Neural cell (in vitro differentiated cells): ENCODE data around the gene NR2C2. TPM values are rescaled to one million over a fixed set of nuclear protein-coding genes. Genes with fewer than 3 reads are reported as not detected.

ENCODE experiments used
- H2AFZ ChIP-seq: fragments of 200-600, 300-800 bp; sonication (generic), shearing (Covaris generic); 2 replicates; pipeline ENCODE4 v1.6.0; 2014; ENCODE audit warnings: low read depth, mild to moderate bottlenecking, antibody characterized with exemption, low read length, moderate library complexity
- H3F3A ChIP-seq: fragments of 200-600 bp; shearing (Covaris generic); 2 replicates; pipeline ENCODE4 v1.6.1; 2016; ENCODE audit warnings: mild to moderate bottlenecking, moderate library complexity, mixed read lengths, antibody characterized with exemption, low read length; ENCODE audit not compliant: insufficient read depth, poor library complexity, severe bottlenecking
- H3K27ac ChIP-seq: fragments of 200-600, 300-800 bp; sonication (generic), shearing (Covaris generic); 2 replicates; pipeline ENCODE4 v1.5.1; 2014; ENCODE audit warnings: mild to moderate bottlenecking, low read length, moderate library complexity
- H3K27me3 ChIP-seq: fragments of 300-800, 200-600 bp; sonication (generic), shearing (Covaris generic); 2 replicates; pipeline ENCODE4 v1.6.0; 2014; ENCODE audit warnings: mild to moderate bottlenecking, low read depth, low read length, moderate library complexity; ENCODE audit not compliant: insufficient read depth
- H3K36me3 ChIP-seq: fragments of 300-800, 200-600 bp; sonication (generic), shearing (Covaris generic); 2 replicates; pipeline ENCODE4 v1.5.1; 2014; ENCODE audit warnings: mild to moderate bottlenecking, antibody characterized with exemption, low read length, moderate library complexity; ENCODE audit not compliant: insufficient read depth
- H3K4me2 ChIP-seq: fragments of 300-800, 200-600 bp; sonication (generic), shearing (Covaris generic); 2 replicates; pipeline ENCODE4 v1.6.0; 2014; ENCODE audit warnings: mild to moderate bottlenecking, low read length
- H3K4me3 ChIP-seq: fragments of 300-800, 200-600 bp; sonication (generic), shearing (Covaris generic); 2 replicates; pipeline ENCODE4 v1.5.1; 2014; ENCODE audit warnings: mild to moderate bottlenecking, low read length, moderate library complexity
- H3K79me2 ChIP-seq: fragments of 200-600 bp; shearing (Covaris generic); replicated peaks from 2 replicates; pipeline ENCODE4 v1.6.0; 2014; ENCODE audit warnings: mild to moderate bottlenecking, low read length, moderate library complexity; ENCODE audit not compliant: insufficient read depth
- H3K9ac ChIP-seq: fragments of 300-800, 200-600 bp; sonication (generic), shearing (Covaris generic); 2 replicates; pipeline ENCODE4 v1.6.1; 2016; ENCODE audit warnings: mild to moderate bottlenecking, low read length, mixed read lengths
- H3K9me2 ChIP-seq: fragments of 200-600 bp; shearing (Covaris generic); 2 replicates; pipeline ENCODE4 v1.6.1; 2016; ENCODE audit warnings: mild to moderate bottlenecking, low read length, mixed read lengths; ENCODE audit not compliant: insufficient read depth
- H3K9me3 ChIP-seq: fragments of 200-600, 300-800 bp; sonication (generic), shearing (Covaris generic); 2 replicates; pipeline ENCODE4 v1.6.1; 2016; ENCODE audit warnings: mild to moderate bottlenecking, mixed run types, low read length, moderate library complexity, mixed read lengths
- H4K20me1 ChIP-seq: fragments of 200-600 bp; shearing (Covaris generic); 2 replicates; pipeline ENCODE4 v1.6.1; 2016; ENCODE audit warnings: mild to moderate bottlenecking, mixed run types; ENCODE audit not compliant: insufficient read depth
- CTCF ChIP-seq: fragments of 450-650 bp; IDR thresholded peaks from 2 replicates; pipeline ENCODE4 v1.5.1; 2014; ENCODE audit warnings: antibody characterized with exemption, mild to moderate bottlenecking, moderate library complexity; ENCODE audit not compliant: poor library complexity, severe bottlenecking
- EP300 ChIP-seq: fragments of 450-650 bp; conservative IDR thresholded peaks from 2 replicates; pipeline ENCODE4 v1.6.1; 2014; ENCODE audit warnings: antibody characterized with exemption, mild to moderate bottlenecking, moderate library complexity; ENCODE audit not compliant: poor library complexity, severe bottlenecking
- EZH2 ChIP-seq: fragments of 200-600, 300-800 bp; shearing (Covaris generic), sonication (generic); IDR thresholded peaks from 2 replicates; pipeline ENCODE4 v1.6.1; 2014; ENCODE audit warnings: antibody characterized with exemption, low read length, borderline replicate concordance, mild to moderate bottlenecking; ENCODE audit not compliant: insufficient read depth, poor library complexity, severe bottlenecking
- MXI1 ChIP-seq: fragments of 450-650 bp; conservative IDR thresholded peaks from 2 replicates; pipeline ENCODE4 v1.6.1; 2014; ENCODE audit warnings: antibody characterized with exemption, mild to moderate bottlenecking; ENCODE audit not compliant: poor library complexity, severe bottlenecking
- POLR2AphosphoS5 ChIP-seq: IDR thresholded peaks from 2 replicates; pipeline ENCODE4 v1.6.1; 2012
- RAD21 ChIP-seq: fragments of 450-650 bp; conservative IDR thresholded peaks from 2 replicates; pipeline ENCODE4 v1.6.1; 2014; ENCODE audit warnings: antibody characterized with exemption, mild to moderate bottlenecking, moderate library complexity
- REST ChIP-seq: IDR thresholded peaks from 2 replicates; pipeline ENCODE4 v1.6.1; 2012; ENCODE audit warnings: borderline replicate concordance
- SMC3 ChIP-seq: fragments of 450-650 bp; conservative IDR thresholded peaks from 2 replicates; pipeline ENCODE4 v1.6.1; 2014; ENCODE audit warnings: antibody characterized with exemption, mild to moderate bottlenecking, moderate library complexity; ENCODE audit not compliant: poor library complexity
- TAF1 ChIP-seq: IDR thresholded peaks from 2 replicates; pipeline ENCODE4 v1.6.1; 2012; ENCODE audit warnings: low read depth
- polyA plus RNA-seq: library from polyadenylated mRNA; depleted of rRNA; stranded (reverse); fragments of >200 nt; gene quantifications from 2 replicates; pipeline ENCODE4 v1.2.3, GENCODE V29; 2014

NR2C2 gene
- polyA plus RNA-seq, 1 donor from 2014 or later, result 37.5 TPM

GRCh38 chr3:14905055-14905657 lies 42.2 kb upstream of the NR2C2 start:
- Histone ChIP-seq H3K36me3 (no peaks in the 10 kb centered on the region), H3K27me3 (no peaks in the 10 kb centered on the region), H3F3A (no peaks in the 10 kb centered on the region), H4K20me1 (no peaks in the 10 kb centered on the region), H3K4me2 (no peak overlapping the region), H3K27ac (no peak overlapping the region), H2AFZ (no peak overlapping the region), H3K9me3 (no peaks in the 10 kb centered on the region), H3K9ac (no peak overlapping the region), H3K9me2 (no peaks in the 10 kb centered on the region), H3K79me2 (no peaks in the 10 kb centered on the region), H3K4me3 (no peak overlapping the region)
- TF ChIP-seq REST (no peak), MXI1 (no peak), EP300 (no peak), EZH2 (no peak), POLR2AphosphoS5 (no peak), SMC3 (no peak), RAD21 (no peak), TAF1 (no peak), CTCF (no peak)

- no peaks in the 10 kb centered on the region for H3K9me3 ChIP-seq
- no peak overlapping the region for H3K4me2 ChIP-seq
- no peak overlapping the region for H2AFZ ChIP-seq
- no peaks in the 10 kb centered on the region for H4K20me1 ChIP-seq
- no peaks in the 10 kb centered on the region for H3K36me3 ChIP-seq
- H3K27ac ChIP-seq, result no peak overlapping the region
- no peak overlapping the region for H3K9ac ChIP-seq
- H3K27me3 ChIP-seq, result no peaks in the 10 kb centered on the region
- H3K4me3 ChIP-seq, result no peak overlapping the region
- no peaks in the 10 kb centered on the region for H3F3A ChIP-seq
- no peaks in the 10 kb centered on the region for H3K9me2 ChIP-seq
- TF ChIP-seq RAD21, result no peak
- TF ChIP-seq REST, result no peak
- no peak for TF ChIP-seq EP300
- no peak for TF ChIP-seq EZH2
- no peak for TF ChIP-seq POLR2AphosphoS5
- no peak for TF ChIP-seq CTCF
- TF ChIP-seq TAF1, result no peak
- no peak for TF ChIP-seq MXI1
- TF ChIP-seq SMC3, result no peak
- H3K79me2 ChIP-seq, result no peaks in the 10 kb centered on the region
These were observed 40.9 kb upstream of the NR2C2 start for GRCh38 chr3:14906355-14906971.
